Measurements from ENCODE around the gene PCDHB12. TPM values are rescaled to one million over a fixed set of nuclear protein-coding genes. Genes with fewer than 3 reads are reported as not detected.

Gene PCDHB12
- total and polyA plus RNA-seq, 9 of the 15 experiments (the other 6 are each of a cell fraction or from before 2014, with no cell fraction given), result not detected

- no peak overlapping the region for H3K9ac ChIP-seq (ENCODE audit: insufficient read depth in 1 of 2, low read depth in 2 of 2, low read length in 2 of 2)
- H3K4me3 ChIP-seq, result no peak overlapping the region
- H3K4me2 ChIP-seq (ENCODE audit: insufficient read depth, low read length), result no peak overlapping the region
- ATAC-seq (no peak), DNase-seq (ENCODE audit: extremely low read depth in 1 of 4, low spot score in 3 of 4) (no peak), FAIRE-seq (no peak)
- H4K20me1 ChIP-seq (replicated peaks; ENCODE audit: control insufficient read depth, insufficient read depth, low read length), result no peaks in the 10 kb centered on the region
- H3K9me3 ChIP-seq (replicated peaks; ENCODE audit: control insufficient read depth, insufficient read depth, low read depth, low read length), result no peaks in the 10 kb centered on the region
- H3K27me3 ChIP-seq (ENCODE audit: control insufficient read depth in 2 of 2, insufficient read depth in 2 of 2, low read length in 2 of 2), result peaks cover 5 to 14% of the 10 kb centered on the region in 2 experiments; a peak in 1 of 5 replicates
- 0% methylated on average over 1 of the region's 1 CpG for WGBS (ENCODE audit: insufficient coverage, low coverage, missing lambda C conversion rate)
- H2AFZ ChIP-seq (ENCODE audit: low read depth, low read length), result no peak overlapping the region
- H3K36me3 ChIP-seq (ENCODE audit: control insufficient read depth, insufficient read depth, low read length), result no peaks in the 10 kb centered on the region
- H3K4me1 ChIP-seq (replicated peaks in 1 of 2; ENCODE audit: control insufficient read depth in 2 of 2, insufficient read depth in 2 of 2, low read length in 2 of 2), result no peaks in the 10 kb centered on the region
- intact Hi-C loops (cut with micrococcal nuclease) (no loop called here), in situ Hi-C loops (cut with MboI) (no loop called here)
- H3K27ac ChIP-seq (ENCODE audit: extremely low read depth, low read depth, low read length), result no peak overlapping the region
- CTCF ChIA-PET (ENCODE audit: low intra/inter-chr PET ratio), result no interaction called here
- H3K9me1 ChIP-seq (ENCODE audit: control insufficient read depth, insufficient read depth, low read length), result no peaks in the 10 kb centered on the region
- peak; percentile 38; the same call in 1 of the 2 replicates for TF ChIP-seq C11orf30 (IDR thresholded peaks at IDR 0.05; ENCODE audit: low read depth)
- TF ChIP-seq MAFF (IDR thresholded peaks at IDR 0.05; ENCODE audit: low read length), result 0 out of 2 replicates have a peak, but pooled peaks have one; percentile 3
- peak; percentile 78 for TF ChIP-seq ZNF316 (IDR thresholded peaks at IDR 0.05)
- no peak for TF ChIP-seq ZC3H4 (CRISPR knock-in tag; IDR thresholded peaks at IDR 0.05; ENCODE audit: borderline replicate concordance)
- no peak for TF ChIP-seq EHMT2 (IDR thresholded peaks at IDR 0.05)
- no peaks in the 10 kb centered on the region for H3K79me2 ChIP-seq (ENCODE audit: control insufficient read depth, insufficient read depth, low read length)
- no TSS peak for BruUV-seq (replicated peaks)
- POLR2A ChIA-PET, result no interaction called here
These were observed 28.2 kb upstream of the PCDHB12 start for GRCh38 chr5:141180313-141180712.

- peak; percentile 46 for FAIRE-seq
- WGBS (ENCODE audit: insufficient coverage, low coverage, missing lambda C conversion rate), result 2% methylated on average over 13 of the region's 13 CpGs
- BruUV-seq (replicated peaks), result no TSS peak
- TF ChIP-seq CREM (IDR thresholded peaks at IDR 0.05; ENCODE audit: low read depth) (peak; percentile 14; the same call in 1 of the 2 replicates), GABPA (tag; conservative IDR thresholded peaks at IDR 0.05; ENCODE audit: low read depth) (no peak), STAG1 (CRISPR knock-in tag; IDR thresholded peaks at IDR 0.05; ENCODE audit: borderline replicate concordance) (no peak), HINFP (tag; conservative IDR thresholded peaks at IDR 0.05; ENCODE audit: low read depth) (no peak), ESRRB (CRISPR knock-in tag; IDR thresholded peaks at IDR 0.05; ENCODE audit: borderline replicate concordance) (no peak), NCOA4 (IDR thresholded peaks at IDR 0.05; ENCODE audit: partially characterized antibody) (no peak)
These were observed 26.3 kb upstream of the PCDHB12 start, which contains the start of gene PCDHB16 for GRCh38 chr5:141182248-141182647. Gene PCDHB16 (plus strand): TSS chr5:141182387. CDS start chr5:141182560, 173 bp downstream.

More at GRCh38 chr5:141182248-141182647, 26.3 kb upstream of the PCDHB12 start, which contains the start of gene PCDHB16:
- Histone ChIP-seq H3K27me3 (ENCODE audit: control insufficient read depth in 2 of 2, insufficient read depth in 2 of 2, low read length in 2 of 2) (peaks cover 5 to 14% of the 10 kb centered on the region in 2 experiments; a peak in 1 of 5 replicates), H3K9me3 (replicated peaks; ENCODE audit: control insufficient read depth, insufficient read depth, low read depth, low read length) (no peaks in the 10 kb centered on the region), H3K4me3 (no peak within 1 kb of the TSS), H3K9ac (ENCODE audit: insufficient read depth in 1 of 2, low read depth in 2 of 2, low read length in 2 of 2) (no peak within 1 kb of the TSS), H3K4me2 (ENCODE audit: insufficient read depth, low read length) (no peak within 1 kb of the TSS), H3K4me1 (replicated peaks in 1 of 2; ENCODE audit: control insufficient read depth in 2 of 2, insufficient read depth in 2 of 2, low read length in 2 of 2) (no peaks in the 10 kb centered on the region), H3K36me3 (ENCODE audit: control insufficient read depth, insufficient read depth, low read length) (no peaks in the 10 kb centered on the region), H4K20me1 (replicated peaks; ENCODE audit: control insufficient read depth, insufficient read depth, low read length) (no peaks in the 10 kb centered on the region), H3K27ac (ENCODE audit: extremely low read depth, low read depth, low read length) (no peak within 1 kb of the TSS), H2AFZ (ENCODE audit: low read depth, low read length) (no peak within 1 kb of the TSS), H3K9me1 (ENCODE audit: control insufficient read depth, insufficient read depth, low read length) (no peaks in the 10 kb centered on the region), H3K79me2 (ENCODE audit: control insufficient read depth, insufficient read depth, low read length) (no peaks in the 10 kb centered on the region)
- CTCF ChIA-PET (ENCODE audit: low intra/inter-chr PET ratio), result no interaction called here
- POLR2A ChIA-PET, result no interaction called here
- in situ Hi-C loops (cut with MboI) (no loop called here), intact Hi-C loops (cut with micrococcal nuclease) (no loop called here)
- DNase-seq (ENCODE audit: extremely low read depth in 1 of 4, low spot score in 3 of 4) (peak in 2 of 4 experiments; percentile 17 to 31), ATAC-seq (peak; percentile 78)
